ENCODE results near the gene COX4I2.
"Not testable (repeated sequence)": the region's sequence is repeated elsewhere in the genome, so short reads cannot be mapped to it uniquely, and the experiment has no call there.

The COX4I2 gene

DNA sequence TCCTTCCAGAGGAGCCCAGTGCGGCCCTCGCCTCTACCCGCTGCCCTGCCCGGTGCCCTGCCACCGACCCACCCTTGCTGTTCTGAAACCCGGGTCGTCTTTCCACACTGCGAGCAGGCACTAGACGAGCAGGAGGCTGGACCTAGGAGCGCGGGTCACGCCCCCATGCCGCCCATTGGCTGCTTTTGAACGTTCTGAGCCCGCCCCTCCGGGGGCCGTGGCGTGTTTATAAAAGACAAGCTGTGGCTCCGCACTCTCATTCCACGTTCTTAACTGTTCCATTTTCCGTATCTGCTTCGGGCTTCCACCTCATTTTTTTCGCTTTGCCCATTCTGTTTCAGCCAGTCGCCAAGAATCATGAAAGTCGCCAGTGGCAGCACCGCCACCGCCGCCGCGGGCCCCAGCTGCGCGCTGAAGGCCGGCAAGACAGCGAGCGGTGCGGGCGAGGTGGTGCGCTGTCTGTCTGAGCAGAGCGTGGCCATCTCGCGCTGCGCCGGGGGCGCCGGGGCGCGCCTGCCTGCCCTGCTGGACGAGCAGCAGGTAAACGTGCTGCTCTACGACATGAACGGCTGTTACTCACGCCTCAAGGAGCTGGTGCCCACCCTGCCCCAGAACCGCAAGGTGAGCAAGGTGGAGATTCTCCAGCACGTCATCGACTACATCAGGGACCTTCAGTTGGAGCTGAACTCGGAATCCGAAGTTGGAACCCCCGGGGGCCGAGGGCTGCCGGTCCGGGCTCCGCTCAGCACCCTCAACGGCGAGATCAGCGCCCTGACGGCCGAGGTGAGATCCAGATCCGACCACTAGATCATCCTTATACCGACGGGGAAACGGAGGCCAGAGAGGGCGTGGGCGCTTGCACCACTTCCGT is 32.4 kb upstream of the COX4I2 start, which contains the start of gene ID1:
Gene ID1 (plus strand): TSS at position 259 of the 871 bp plus-strand sequence. CDS start 99 bp downstream, at position 358.
- Mint-ChIP-seq H3K36me3 (no peaks in the 10 kb centered on the region), H3K9me3 (no peaks in the 10 kb centered on the region), H3K4me1 (peaks cover 35% of the 10 kb centered on the region), H3K27me3 (peaks cover 61% of the 10 kb centered on the region), H3K4me3 (peak within 1 kb of the TSS; percentile 96), H3K27ac (peak within 1 kb of the TSS; percentile 37)
- peak; percentile 95 for ATAC-seq

DNA sequence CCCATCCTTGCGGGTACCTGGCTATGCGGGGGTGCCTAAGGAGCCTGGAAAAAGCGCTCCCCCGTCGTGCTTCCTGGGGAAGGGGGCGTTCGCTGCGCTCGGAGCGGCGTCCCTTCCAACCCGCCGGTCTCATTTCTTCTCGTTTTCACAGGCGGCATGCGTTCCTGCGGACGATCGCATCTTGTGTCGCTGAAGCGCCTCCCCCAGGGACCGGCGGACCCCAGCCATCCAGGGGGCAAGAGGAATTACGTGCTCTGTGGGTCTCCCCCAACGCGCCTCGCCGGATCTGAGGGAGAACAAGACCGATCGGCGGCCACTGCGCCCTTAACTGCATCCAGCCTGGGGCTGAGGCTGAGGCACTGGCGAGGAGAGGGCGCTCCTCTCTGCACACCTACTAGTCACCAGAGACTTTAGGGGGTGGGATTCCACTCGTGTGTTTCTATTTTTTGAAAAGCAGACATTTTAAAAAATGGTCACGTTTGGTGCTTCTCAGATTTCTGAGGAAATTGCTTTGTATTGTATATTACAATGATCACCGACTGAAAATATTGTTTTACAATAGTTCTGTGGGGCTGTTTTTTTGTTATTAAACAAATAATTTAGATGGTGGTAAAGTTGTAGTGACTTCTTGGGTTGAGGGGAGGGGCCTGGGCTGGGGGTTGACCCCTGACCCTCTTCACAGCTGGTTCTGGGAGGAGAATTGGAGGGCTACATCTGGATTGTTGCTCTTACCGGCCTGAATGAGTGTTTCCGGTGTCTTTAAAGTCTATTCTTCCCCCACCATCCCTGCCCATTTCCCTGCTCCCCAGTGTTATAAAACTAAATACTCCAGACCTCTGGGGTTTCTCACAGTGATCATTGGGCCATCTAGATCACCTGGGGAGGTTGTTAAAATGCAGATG is 31.6 kb upstream of the COX4I2 start:
- Mint-ChIP-seq H3K9me3 (no peaks in the 10 kb centered on the region), H3K4me3 (peak overlapping the region; percentile 96), H3K36me3 (no peaks in the 10 kb centered on the region), H3K27me3 (peaks cover 52% of the 10 kb centered on the region), H3K4me1 (peaks cover 35% of the 10 kb centered on the region), H3K27ac (peak overlapping the region; percentile 37)
- ATAC-seq = no peak

DNA sequence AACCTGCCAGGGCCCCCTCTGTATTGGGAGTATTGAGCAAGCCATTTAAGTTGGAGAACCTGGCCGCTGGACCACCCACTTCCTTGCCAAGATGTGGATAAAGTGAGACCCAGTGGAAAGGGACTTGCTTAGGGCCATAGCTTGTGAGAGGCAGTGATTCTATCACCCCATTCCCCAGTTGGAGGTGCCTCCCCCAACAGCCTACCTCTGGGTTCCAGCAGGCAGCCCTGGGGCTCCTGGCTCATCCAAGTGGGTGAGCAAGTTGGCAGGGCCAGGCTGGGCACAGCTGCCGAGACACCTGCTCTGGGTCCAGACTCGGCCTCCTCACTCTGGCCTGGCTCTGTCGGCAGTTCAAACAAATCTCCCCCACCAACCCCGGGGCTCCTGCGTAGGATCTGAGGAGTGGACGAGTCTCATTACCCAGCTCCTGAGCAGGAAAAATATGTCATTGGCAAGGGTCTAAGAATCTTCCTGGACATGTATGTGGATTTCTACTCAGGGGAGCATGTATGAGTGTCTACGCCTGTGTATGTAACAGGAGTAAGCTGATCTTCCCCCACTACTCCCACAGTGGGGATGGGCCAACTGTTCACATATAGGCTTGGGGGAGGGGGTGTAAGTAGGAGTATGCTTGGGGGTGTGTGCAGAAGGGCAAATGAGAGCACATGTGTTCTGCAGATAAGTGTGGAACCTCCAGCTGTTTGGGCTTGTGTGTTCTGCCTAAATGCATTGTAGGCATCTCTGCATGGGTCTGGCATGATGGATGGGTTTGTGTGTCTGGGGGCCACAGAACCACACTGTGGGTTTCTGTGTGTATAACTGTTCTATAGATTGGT is 30.7 kb upstream of the COX4I2 start:
- H3K4me1 Mint-ChIP-seq = peaks cover 35% of the 10 kb centered on the region
- H3K27me3 Mint-ChIP-seq = peaks cover 46% of the 10 kb centered on the region

DNA sequence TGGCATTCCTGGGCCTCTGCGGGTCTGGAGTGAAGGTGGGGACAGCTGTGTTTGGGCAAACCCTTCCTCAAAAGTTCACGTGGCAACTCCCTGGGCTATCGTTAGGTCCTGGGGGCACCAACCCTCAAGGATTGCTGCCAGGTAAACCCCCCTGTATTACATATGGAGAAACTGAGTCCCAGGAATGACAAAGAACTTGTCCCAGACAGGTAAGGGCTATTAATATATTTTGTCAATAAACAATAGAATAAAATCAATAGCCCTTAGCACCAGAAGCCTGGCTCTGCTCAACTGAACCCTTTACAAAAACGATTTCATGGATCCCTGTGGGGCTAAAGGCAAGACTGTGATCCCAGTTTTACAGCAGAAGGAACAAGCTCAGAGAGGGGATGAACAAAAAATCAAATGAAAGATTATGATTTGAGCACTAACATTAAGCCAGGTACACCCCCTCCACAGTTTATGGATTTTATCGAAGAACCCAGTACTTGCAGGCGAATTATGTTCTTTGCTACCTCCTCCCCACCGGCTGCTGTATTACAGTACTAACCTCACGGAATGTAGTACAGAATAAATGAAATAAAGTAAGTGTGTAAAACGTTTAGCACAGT is 30.0 kb upstream of the COX4I2 start:
- ATAC-seq = no peak
- Mint-ChIP-seq H3K9me3 (no peaks in the 10 kb centered on the region), H3K27me3 (peaks cover 39% of the 10 kb centered on the region), H3K4me1 (peaks cover 35% of the 10 kb centered on the region), H3K4me3 (no peak overlapping the region), H3K27ac (no peak overlapping the region), H3K36me3 (no peaks in the 10 kb centered on the region)

More for the DNA sequence above, 30.7 kb upstream of the COX4I2 start:
- no peaks in the 10 kb centered on the region for H3K36me3 Mint-ChIP-seq
- H3K4me3 Mint-ChIP-seq = no peak overlapping the region
- no peak for ATAC-seq
- no peaks in the 10 kb centered on the region for H3K9me3 Mint-ChIP-seq
- no peak overlapping the region for H3K27ac Mint-ChIP-seq

DNA sequence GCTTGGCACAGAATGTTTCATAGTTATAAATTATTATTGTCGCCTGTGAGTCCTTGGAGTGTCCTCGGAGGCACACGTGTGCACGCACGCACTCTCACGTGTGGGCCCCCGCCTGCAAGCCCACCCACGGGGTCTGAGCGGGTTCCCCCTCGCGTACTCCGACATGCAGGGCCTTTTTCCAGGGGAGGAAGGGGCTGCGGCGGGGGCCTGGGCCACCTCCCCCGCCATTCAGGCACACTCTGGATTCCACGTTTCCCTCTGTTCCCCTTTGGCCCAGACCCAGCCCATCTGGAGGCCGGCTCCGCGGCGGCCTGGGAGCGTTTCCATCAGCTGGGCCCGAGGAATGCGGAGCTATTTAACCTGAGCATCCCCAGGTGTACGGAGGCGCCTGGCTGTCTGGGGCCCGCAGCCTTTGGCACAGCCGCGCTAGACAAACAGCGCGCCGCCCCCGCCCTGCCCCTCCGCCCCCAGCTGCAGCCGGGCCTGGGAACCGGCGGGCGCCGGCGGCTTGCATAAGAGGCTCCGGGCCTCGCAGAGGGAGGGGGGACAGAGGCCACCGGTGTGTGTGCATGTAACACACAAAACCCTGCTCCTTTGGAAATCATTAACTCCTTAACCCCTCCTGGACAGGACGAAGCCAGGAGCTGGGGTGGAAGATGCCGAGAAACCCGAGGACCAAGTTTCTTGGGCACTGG is 29.3 kb upstream of the COX4I2 start:
- Mint-ChIP-seq H3K4me3 (no peak overlapping the region), H3K9me3 (no peaks in the 10 kb centered on the region), H3K27me3 (peaks cover 33% of the 10 kb centered on the region), H3K27ac (no peak overlapping the region), H3K36me3 (no peaks in the 10 kb centered on the region), H3K4me1 (peaks cover 37% of the 10 kb centered on the region)
- no peak for ATAC-seq

DNA sequence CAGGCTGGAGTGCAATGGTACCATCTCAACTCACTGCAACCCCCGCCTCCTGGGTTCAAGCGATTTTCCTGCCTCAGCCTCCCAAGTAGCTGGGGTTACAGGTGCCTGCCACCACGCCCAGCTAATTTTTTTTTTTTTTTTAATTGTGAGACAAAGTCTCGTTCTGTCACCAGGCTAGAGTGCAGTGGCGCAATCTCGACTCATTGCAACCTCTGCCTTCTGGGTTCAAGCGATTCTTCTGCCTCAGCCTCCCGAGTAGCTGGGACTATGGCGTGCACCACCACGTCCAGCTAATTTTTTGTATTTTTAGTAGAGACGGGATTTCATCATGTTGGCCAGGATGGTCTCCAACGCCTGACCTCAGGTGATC is 25.5 kb upstream of the COX4I2 start:
- H3K4me3 Mint-ChIP-seq, H3K9me3 Mint-ChIP-seq, H3K27ac Mint-ChIP-seq, H3K36me3 Mint-ChIP-seq, ATAC-seq: not testable (repeated sequence)
- H3K27me3 Mint-ChIP-seq = peaks cover 11% of the 10 kb centered on the region
- peaks cover 13% of the 10 kb centered on the region for H3K4me1 Mint-ChIP-seq

DNA sequence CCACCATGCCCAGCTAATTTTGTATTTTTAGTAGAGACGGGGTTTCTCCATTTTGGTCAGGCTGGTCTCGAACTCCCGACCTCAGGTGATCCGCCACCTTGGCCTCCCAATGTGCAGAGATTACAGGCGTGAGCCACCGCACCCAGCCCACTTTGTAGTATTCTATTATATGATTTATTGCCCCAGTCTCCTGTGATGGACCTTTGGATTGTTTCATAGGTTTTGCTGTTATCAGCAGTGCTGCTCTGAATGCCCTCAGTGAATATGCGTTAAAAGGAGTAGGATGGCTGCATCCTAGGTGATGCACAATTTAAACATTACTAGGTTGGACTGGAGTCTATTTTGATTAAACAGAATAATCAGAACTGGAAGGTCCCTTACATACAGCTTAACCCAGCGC is 22.3 kb upstream of the COX4I2 start:
- Mint-ChIP-seq H3K4me3 (no peak overlapping the region), H3K36me3 (no peaks in the 10 kb centered on the region), H3K27ac (no peak overlapping the region), H3K4me1 (peaks cover 17% of the 10 kb centered on the region), H3K27me3 (no peaks in the 10 kb centered on the region), H3K9me3 (no peaks in the 10 kb centered on the region)
- no peak for ATAC-seq

DNA sequence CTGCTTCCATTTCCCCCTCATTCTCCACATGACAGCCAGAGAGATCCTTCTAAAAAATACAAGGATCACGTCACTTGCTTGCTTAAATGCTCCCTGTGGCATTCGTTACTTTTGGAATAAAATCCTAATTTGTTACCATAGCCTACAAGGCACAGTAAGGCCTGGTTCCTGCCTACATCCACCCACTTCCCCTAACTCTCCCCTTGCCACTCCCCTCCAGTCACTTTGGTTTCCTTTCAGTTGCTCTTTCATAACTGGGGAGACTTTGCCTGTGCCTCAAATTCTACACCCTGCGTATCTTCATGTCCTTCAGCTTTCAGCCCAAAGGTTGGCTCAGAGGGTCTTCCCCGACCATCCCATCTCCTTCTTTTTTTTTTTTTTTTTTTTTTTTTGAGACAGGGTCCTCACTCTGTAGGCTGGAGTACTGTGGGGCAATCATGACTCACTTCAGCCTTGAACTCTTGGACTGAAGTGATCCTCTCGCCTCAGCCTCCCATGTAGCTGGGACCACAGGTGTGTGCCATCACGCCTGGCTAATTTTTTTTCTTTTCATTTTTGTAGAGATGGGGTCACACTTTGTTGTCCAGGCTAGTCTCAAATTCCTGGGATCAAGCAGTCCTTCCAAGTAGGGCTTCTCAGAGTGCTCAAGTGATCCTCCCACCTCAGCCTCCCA is 20.1 kb upstream of the COX4I2 start:
- Mint-ChIP-seq H3K36me3 (no peaks in the 10 kb centered on the region), H3K27me3 (no peaks in the 10 kb centered on the region), H3K9me3 (no peaks in the 10 kb centered on the region), H3K4me1 (peaks cover 30% of the 10 kb centered on the region), H3K4me3 (no peak overlapping the region), H3K27ac (no peak overlapping the region)
- ATAC-seq = no peak

DNA sequence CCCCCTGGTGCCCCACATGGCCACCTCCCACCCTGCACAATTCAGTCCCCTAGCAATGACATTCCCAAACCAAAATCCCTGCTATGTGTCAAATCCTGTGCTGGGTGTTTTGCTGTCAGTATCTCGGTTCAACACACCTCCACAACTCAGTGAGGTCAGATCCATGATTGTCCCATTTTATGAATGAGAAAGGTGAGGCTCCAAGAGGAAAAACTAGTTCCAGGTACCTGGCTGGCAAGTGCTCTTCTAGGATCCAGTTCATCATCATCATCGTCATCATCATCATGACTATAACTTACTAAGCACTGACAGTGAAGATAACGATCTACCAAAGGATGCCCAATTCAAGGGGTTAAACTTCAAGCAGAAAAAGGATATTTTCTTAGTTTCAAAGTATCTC is 17.5 kb upstream of the COX4I2 start:
- H3K4me3 Mint-ChIP-seq = no peak overlapping the region
- ATAC-seq = no peak
- H3K36me3 Mint-ChIP-seq = no peaks in the 10 kb centered on the region
- no peaks in the 10 kb centered on the region for H3K9me3 Mint-ChIP-seq
- no peaks in the 10 kb centered on the region for H3K27me3 Mint-ChIP-seq
- H3K27ac Mint-ChIP-seq = no peak overlapping the region
- peaks cover 22% of the 10 kb centered on the region for H3K4me1 Mint-ChIP-seq

DNA sequence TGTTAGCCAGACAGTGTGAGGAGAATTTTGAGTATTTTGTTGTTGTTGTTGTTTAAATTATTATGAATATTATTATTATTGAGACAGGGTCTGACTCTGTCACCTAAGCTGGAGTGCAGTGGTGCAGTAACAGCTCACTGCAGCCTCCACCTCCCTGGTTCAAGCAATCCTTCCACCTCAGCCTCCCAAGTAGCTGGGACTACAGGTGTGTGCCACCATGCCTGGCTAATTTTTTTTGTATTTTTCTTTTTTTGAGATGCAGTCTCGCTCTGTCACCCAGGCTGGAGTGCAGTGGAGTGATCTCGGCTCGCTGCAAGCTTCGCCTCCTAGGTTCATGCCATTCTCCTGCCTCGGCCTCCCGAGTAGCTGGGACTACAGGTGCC is 14.6 kb upstream of the COX4I2 start:
- not testable (repeated sequence) for H3K36me3 Mint-ChIP-seq, H3K9me3 Mint-ChIP-seq, ATAC-seq, H3K27me3 Mint-ChIP-seq, H3K27ac Mint-ChIP-seq, H3K4me3 Mint-ChIP-seq
- peaks cover 15% of the 10 kb centered on the region for H3K4me1 Mint-ChIP-seq

DNA sequence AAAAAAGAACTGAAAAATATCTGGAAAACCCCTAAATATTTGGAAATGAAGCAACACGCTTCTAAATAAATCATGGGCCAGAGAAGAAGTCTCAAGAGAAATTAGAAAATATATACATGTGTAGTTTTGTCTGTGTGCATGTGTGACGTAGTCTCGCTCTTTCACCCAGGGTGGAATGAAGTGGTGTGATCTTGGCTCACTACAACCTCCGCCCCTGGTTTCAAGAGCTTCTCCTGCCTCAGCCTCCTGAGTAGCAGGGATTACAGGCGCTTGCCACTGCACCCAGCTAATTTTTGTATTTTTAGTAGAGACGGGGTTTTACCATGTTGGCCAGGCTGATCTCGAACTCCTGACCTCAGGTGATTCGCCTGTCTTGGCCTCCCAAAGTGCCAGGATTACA is 11.2 kb upstream of the COX4I2 start:
- H3K27me3 Mint-ChIP-seq, H3K4me1 Mint-ChIP-seq, H3K9me3 Mint-ChIP-seq, H3K27ac Mint-ChIP-seq, ATAC-seq, H3K36me3 Mint-ChIP-seq, H3K4me3 Mint-ChIP-seq: not testable (repeated sequence)

DNA sequence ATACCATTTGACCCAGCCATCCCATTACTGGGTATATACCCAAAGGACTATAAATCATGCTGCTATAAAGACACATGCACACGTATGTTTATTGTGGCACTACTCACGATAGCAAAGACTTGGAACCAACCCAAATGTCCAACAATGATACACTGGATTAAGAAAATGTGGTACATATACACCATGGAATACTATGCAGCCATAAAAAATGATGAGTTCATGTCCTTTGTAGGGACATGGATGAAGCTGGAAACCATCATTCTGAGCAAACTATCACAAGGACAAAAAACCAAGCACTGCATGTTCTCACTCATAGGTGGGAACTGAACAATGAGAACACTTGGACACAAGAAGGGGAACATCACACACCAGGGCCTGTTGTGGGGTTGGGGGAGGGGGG is 9.7 kb upstream of the COX4I2 start:
- not testable (repeated sequence) for H3K27ac Mint-ChIP-seq, H3K27me3 Mint-ChIP-seq, H3K36me3 Mint-ChIP-seq, H3K4me3 Mint-ChIP-seq, ATAC-seq, H3K4me1 Mint-ChIP-seq, H3K9me3 Mint-ChIP-seq

DNA sequence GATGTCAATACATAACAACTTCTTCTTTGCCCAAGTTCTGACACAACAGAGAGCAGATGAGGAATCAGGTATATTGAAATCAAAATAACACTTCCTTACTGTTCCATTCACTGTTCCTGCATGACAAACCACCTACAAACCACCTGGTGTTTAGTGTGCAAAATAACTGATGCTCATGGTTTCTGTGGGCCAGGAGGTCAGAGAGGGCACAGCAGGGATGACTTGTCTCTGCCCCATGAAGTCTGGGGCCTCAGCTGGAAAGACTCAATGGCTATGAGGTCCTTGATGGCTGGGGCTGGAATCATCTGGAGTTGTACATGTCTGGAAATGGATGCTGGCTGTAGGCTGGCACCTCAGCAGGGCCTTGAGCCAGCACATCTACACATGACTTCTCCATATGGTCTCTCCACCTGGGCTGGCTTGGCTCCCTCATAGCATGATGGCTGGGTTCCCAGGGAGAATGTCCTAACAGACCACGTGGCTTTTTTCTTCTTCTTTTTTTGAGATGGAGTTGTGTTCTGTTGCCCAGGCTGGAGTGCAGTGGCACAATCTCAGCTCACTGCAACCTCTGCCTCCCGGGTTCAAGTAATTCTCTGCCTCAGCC is 7.4 kb upstream of the COX4I2 start:
- no peak overlapping the region for H3K27ac Mint-ChIP-seq
- no peaks in the 10 kb centered on the region for H3K4me1 Mint-ChIP-seq
- H3K4me3 Mint-ChIP-seq = no peak overlapping the region
- peaks cover 2% of the 10 kb centered on the region for H3K9me3 Mint-ChIP-seq
- H3K36me3 Mint-ChIP-seq = no peaks in the 10 kb centered on the region
- no peaks in the 10 kb centered on the region for H3K27me3 Mint-ChIP-seq
- ATAC-seq = peak; percentile 53
